OCI-M2 (cell line): ENCODE data around the gene CORT.
"Not testable (repeated sequence)": the region's sequence is repeated elsewhere in the genome, so short reads cannot be mapped to it uniquely, and the experiment has no call there.

Experiments
- DNase-seq: peaks from one replicate; lab custom pipeline; 2025; ENCODE audit not compliant: unreplicated experiment; lab: John Stamatoyannopoulos, UW

Gene CORT, protein sequence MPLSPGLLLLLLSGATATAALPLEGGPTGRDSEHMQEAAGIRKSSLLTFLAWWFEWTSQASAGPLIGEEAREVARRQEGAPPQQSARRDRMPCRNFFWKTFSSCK

DNA sequence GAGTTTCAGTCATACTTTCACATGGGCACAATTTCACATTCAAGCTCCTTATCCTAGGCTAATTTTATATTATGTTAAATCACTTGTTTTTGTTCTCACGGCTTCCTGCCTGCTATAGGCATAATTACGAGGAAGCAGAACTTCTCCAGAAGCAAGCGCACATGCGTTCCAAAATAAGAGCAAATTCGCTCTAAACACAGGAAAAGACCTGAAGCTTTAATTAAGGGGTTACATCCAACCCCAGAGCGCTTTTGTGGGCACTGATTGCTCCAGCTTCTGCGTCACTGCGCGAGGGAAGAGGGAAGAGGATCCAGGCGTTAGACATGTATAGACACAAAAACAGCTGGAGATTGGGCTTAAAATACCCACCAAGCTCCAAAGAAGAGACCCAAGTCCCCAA, at the start of gene CORT:
CORT (plus strand) TSS at position 281 of the 400 bp plus-strand sequence. CDS start 193 bp downstream, outside the sequence.
- no peak for DNase-seq

DNA sequence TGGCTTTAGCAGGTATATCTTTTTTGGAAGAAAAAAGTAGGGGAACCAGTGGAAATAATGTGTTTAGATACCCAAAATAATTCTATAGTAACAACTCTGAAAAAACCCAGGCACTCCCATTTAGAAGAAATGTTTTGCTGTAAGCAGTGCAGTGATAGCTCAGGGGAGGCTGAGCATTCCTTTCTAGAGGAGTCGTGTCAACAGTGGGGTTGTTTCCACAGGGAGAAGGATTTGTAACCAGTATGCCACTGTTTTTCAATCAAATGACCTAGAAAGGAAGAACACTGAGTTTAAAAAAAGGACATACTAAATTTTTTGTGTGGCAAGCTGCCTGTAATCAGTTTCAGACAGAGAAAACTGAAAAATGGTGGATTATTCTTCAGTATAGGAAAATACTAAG, 48.5 kb upstream of the CORT start:
- DNase-seq: no peak

DNA sequence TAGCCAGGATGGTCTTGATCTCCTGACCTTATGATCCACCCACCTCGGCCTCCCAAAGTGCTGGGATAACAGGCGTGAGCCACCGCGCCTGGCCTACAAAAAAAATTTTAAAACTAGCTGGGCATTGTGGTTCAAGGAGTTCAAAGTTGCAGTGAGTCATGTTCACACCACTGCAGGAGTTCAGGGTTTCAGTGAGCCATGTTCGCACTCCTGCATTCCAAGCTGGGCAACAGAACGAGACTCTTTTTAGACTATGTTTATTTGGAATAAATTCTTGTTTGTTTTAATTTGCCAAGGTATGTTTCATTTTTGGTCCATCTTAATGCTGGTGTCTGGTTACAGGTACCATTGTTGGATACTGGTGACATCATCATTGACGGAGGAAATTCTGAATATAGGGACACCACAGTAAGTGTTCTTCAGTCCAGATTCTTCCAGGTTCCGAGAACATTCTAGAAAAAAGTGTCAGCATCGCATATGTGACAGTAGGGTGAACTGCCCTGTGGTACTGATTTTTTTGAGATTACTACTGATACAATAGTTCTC, 47.0 kb upstream of the CORT start:
- no peak for DNase-seq

GRCh38 chr1:10407201-10407600, 42.6 kb upstream of the CORT start:
- DNase-seq: no peak

- DNase-seq: no peak
These were observed 34.5 kb upstream of the CORT start for GRCh38 chr1:10415211-10415930.

DNA sequence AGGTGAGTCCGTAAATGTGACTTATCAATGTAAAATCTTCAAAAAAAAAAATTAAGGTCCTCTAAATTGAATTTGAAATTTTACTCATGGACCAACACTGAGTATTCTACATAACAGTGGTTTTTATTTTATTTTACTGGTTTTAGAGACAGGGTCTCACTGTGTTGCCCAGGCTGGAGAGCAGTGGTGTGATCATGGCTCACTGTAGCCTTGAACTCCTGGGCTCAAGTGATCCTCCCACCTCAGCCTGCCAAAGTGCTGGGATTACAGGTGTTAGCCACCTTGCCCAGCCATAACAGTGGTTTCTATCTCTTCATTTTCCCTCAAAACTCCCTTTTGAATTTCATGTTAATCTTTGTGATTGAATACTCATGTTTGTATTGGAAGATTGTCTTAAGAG, 33.9 kb upstream of the CORT start:
- DNase-seq: not testable (repeated sequence)

- DNase-seq: not testable (repeated sequence)
These were observed 31.1 kb upstream of the CORT start for GRCh38 chr1:10418741-10419140.

GRCh38 chr1:10419351-10419750, 30.5 kb upstream of the CORT start:
- DNase-seq: no peak

DNA sequence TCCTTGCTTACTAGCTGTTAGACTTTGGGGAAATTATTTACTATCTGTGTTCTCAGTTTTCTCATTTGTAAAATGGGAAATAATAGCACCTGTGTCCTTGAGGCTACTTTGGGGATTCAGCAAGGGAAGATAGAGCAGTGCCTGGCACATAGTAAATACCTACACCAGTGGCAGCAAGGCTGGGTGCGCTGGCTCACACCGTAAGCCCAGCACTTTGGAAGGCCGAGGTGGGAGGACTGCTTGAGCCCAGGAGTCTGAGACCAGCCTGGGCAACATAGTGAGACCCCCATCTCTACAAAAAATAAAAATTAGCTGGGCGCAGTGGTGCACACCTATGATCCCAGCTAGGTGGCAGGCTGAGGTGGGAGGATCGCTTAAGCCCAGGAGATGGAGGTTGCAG, 28.2 kb upstream of the CORT start:
- no peak for DNase-seq

DNA sequence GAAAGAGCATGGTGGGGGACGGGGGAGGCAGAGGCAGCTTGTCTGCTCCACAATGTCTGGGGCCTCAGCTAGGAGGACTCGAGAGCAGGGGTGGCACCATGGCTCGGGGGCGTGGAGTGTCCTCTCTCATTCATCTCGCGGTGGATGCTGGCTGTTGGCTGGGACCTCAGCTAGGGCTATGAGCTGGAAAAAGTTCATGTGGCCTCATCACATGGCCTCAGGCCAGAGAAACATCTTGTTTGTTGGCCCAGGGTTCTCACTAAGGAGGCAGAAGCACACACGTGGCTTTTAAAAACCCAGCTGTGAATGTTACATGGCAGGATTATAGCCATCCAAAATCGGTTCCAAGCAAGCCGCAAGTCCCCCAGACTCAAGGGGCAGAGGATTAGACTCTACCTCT, 25.8 kb upstream of the CORT start:
- no peak for DNase-seq

- no peak for DNase-seq
These were observed 25.2 kb upstream of the CORT start for GRCh38 chr1:10424651-10425050.

- DNase-seq: not testable (repeated sequence)
These were observed 23.9 kb upstream of the CORT start for GRCh38 chr1:10425826-10426534.

- not testable (repeated sequence) for DNase-seq
These were observed 23.3 kb upstream of the CORT start for GRCh38 chr1:10426535-10426848.

DNA sequence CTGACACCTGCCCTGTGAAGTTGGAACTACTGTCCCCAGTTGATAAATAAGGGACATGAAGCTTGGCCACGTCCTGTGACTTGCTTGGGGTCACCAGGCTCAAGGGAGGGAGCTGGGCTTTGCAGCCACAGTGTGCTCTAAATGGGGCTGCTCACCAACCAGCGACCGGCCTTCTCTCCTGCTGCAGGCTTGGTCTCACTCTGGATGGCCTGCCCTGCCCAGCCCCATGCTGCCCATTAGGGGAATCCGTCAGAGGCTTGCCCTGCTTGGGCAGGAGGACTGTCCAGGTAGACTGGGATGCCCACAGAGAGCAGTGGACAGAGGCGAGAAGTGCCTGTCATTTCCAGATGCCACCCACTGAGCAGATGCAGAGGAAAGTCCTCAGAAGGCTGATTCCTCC, 20.8 kb upstream of the CORT start:
- DNase-seq: no peak

GRCh38 chr1:10429868-10430215, 20.0 kb upstream of the CORT start:
- no peak for DNase-seq

DNA sequence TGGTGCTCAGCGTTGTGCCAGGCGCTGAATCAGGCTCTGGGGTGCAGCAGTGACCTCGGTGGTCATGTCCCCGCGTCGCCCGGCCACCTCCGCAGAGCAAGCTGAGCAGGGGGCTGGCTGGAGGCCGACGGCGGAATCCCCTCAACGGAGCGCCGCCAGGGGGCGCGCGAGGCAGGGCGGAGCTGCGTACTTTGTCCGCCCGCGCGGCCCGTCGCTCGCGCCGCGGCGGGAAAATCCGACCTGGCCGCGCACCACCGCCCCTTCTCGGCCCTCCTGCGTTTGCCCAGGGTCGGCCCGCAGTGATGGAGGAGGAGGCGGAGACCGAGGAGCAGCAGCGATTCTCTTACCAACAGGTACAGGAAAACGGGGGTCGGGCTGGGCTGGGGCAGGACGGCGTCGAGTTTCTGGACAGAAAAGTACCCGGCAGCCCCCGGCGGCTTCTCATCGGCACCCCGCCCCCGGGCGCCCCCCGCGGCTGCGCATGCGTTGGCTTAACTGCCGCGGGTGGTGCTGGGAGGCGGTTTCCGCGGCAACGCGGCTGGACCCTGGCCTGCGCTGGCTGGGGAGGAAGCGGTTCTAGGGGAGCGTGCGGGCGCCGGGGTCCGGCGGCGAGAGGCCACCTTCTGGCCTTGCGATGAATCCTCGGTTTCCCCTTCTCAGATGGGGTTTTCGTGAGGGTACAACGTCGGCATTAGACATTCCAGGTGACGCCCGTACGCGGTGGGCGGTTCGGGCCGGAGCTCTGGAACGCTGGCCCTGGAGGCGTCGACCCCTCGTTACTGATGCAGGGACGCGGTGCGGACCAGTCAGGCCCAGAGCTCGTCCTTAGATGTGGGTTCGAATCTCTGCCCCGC, 19.4 kb upstream of the CORT start, which contains the start of gene CENPS:
CENPS (plus strand) TSS at position 218 of the 854 bp plus-strand sequence; CDS start at position 303, 85 bp downstream.
- peak; percentile 46 for DNase-seq

- DNase-seq: no peak
These were observed 18.6 kb upstream of the CORT start for GRCh38 chr1:10431070-10431730.

GRCh38 chr1:10432910-10433700, 16.7 kb upstream of the CORT start:
- no peak for DNase-seq

GRCh38 chr1:10433790-10434189, 16.0 kb upstream of the CORT start:
- no peak for DNase-seq

DNA sequence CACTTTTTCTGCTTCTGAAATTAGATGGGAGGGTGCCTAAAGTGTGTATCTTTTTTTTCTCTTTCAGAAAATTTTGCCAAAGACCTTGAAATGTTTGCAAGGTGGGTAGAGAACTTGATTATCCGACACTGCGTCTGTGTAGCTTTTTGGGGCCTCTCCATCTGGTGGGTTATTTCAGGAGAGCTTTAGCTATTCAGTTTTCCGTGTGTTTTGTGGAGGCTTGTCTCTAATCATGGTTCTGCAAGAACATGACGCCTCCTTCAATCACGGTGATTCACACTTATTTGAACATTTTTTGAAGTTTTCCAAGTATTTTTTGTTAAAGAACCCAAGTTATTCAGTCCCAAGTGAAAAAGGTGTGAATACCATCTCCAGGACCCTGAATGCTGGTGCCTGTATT, 15.2 kb upstream of the CORT start:
- no peak for DNase-seq
